GM12874 (cell line): ENCODE measurements around the gene PECR.

ENCODE experiments used
- TF ChIP-seq, protein P1 (sequence below): IDR thresholded peaks from 2 replicates; pipeline ENCODE4 v1.5.1; 2011; ENCODE audit warnings: low read depth, mild to moderate bottlenecking, control low read depth, low read length, moderate library complexity; ENCODE audit not compliant: insufficient read depth

PECR gene

DNA sequence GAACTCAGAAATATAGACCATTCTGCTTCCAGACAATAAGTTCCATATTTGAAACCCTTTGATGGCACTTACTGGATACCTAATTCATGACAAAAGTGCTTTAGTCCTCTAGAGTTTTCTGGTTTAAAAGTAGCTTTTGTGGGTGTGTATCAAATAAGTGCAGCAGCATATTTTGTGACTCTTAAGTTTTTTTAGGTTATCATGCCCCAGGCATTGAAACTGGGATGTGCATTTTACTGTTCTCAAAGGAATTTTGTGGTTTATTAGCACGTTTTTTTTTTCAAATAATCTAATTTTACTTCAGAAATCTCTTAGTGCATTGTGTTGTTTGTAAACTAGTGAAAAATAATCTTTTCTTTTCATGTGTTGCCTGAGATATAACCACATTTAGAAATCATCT is 29.0 kb upstream of the PECR start:
- TF ChIP-seq, protein P1, sequence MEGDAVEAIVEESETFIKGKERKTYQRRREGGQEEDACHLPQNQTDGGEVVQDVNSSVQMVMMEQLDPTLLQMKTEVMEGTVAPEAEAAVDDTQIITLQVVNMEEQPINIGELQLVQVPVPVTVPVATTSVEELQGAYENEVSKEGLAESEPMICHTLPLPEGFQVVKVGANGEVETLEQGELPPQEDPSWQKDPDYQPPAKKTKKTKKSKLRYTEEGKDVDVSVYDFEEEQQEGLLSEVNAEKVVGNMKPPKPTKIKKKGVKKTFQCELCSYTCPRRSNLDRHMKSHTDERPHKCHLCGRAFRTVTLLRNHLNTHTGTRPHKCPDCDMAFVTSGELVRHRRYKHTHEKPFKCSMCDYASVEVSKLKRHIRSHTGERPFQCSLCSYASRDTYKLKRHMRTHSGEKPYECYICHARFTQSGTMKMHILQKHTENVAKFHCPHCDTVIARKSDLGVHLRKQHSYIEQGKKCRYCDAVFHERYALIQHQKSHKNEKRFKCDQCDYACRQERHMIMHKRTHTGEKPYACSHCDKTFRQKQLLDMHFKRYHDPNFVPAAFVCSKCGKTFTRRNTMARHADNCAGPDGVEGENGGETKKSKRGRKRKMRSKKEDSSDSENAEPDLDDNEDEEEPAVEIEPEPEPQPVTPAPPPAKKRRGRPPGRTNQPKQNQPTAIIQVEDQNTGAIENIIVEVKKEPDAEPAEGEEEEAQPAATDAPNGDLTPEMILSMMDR = no peak

DNA sequence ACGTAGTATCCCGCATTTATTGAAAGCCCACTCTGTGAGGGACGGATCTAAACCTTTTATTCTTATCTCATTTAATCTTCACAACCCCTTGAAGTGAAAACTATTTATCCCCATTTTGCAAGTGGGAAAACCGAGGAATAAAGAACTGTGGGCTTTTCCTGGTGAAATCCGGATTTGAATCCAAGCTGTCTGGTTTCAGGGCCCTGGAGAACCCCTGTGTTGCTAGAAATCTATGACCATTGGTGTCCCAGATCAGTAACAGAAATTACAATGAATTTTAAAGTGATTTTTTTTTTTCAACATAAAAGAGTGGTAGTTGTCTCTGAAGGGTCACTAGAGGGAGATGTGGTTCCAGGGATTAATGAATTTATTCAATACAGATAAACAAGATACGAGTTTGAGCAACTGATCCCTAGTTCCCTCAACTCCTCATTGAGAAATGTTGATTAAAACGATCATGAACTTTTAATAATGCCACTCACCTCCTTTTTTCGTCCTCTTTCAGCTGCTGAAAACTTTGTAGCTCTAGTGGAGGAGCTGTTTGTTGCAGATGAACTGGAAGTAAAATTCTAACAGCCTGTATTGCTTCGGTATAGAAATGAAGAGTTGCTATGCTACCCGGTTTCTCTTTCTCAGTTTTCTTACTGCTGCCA is 28.5 kb upstream of the PECR start:
- TF ChIP-seq, protein P1 = 0 out of 2 replicates have a peak, but pooled peaks have one; percentile 26

DNA sequence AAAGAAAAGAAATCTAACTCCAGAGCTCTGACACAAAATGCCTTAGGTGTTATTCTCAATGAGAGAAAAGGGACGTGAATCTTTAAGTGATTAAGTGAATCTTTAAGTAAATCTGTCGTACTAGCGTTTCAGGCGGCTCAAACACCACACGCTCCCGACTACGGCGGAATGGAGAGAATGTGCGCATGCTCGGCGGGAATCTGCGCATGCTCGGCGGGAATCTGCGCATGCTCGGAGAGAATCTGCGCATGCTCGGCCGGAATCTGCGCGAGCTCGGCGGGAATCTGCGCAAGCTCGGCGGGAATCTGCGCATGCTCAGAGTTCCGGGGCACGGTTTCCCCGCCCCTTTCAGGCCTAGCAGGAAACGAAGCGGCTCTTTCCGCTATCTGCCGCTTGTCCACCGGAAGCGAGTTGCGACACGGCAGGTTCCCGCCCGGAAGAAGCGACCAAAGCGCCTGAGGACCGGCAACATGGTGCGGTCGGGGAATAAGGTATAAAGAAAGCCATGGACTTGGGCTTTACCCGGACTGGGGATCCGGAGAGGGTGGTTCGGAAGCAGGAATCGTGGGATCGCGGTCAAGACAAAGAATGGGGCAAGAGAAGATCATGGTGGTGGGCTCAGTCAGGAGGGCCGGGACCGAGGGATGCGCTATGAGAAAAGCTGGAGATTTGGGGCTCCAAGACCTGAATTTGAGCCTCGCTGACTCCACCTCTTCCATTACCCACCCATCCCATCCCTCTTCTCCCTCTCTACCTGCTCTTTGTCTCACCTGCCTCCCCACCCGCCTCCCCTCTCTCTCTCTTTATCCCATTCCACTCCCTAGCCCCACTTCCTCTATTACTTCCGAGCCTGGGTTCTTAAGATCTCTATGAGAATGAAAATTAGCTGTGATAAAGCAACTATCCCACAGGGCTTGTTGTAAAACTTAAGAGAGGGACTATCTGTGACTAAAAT is 27.6 kb upstream of the PECR start, which contains the start of gene XRCC5:
XRCC5 (plus strand) TSS at position 382 of the 955 bp plus-strand sequence; CDS start at position 471, 89 bp downstream.
- TF ChIP-seq, protein P1 = no peak

DNA sequence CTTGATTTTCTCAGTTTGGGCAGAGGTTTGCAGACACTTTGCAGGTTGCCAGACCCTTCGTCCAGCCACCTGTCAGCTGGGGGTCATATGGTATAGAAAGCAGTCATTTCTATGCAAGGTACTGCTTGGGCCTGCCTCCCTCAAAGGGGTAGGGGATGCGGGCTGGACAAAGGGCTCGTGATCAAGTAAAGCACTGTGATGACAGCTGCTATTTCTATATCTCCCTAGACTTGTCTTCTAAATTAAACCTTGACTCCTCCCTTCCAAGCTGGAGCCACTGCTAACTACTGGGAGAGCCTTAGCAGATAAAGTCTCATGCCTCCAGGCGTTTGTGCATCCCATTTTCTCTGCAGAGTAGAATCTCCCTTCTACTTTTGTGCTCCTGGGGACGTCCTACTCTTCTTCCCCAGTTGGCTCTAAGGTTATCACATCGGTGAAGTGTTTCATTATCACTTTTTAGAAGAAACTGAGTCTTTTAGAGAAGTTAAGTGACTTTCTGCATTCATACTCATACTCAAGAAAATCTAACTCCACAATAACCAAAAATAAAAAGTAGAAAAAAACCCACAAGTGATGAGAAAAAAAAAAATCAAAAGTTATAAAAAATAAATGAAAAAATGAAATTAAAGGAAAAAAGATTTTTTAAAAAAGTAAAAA is 26.8 kb upstream of the PECR start:
- TF ChIP-seq, protein P1 = no peak

DNA sequence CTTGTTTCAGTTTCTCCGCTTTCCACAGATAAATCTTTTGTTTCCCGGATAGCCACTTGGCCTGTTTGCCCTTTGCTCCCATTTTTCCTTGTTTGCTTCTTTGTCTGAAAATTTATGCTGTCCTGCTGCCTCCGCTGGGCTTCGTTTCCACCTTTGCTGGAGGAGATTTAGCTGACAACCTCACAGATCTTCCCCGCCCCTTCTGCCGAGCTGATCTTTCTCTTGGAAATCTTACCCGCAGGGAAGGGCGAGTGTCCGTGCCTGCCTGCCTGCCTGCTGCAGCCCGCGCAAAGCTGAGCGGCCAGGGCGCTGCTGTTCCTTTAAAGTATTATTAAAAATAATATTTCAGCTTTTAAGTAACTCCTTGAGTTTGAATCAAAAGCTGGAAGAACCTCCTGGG is 26.2 kb upstream of the PECR start:
- TF ChIP-seq, protein P1 = no peak

DNA sequence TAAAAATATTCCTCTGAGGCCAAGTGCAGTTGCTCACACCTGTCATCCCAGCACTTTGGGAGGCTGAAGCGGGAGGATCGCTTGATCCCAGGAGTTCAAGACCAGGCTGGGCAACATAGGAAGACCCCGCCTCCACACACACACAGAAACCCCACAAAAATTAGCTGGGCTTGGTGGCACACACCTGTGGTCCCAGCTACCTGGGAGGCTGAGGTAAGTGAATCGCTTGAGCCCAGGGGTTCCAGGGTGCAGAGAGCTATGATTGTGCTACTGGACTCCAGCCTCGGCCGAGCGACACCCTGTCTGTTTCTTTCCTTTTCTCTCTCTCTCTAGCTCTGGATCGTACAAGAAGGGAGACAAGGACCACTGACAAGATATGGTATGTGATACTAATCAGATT is 25.7 kb upstream of the PECR start:
- TF ChIP-seq, protein P1 = no peak

DNA sequence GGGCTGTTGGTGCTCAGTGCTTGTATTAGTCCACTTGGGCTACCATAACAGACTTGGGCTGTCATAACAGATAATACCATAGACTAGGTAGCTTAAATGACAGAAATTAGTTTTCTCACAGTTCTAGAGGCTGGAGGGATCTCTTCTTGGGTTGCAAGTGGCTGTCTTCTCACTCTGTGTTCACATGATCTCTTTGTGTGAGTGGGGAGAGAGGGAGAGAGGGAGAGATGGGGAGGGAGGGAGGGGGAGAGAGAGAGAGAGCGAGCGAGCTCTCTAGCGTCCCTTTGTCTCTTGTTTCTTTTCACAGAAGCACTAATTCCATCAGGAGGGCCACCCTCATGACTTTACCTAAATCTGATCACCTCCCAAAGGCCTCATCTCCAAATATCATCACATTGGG is 23.1 kb upstream of the PECR start:
- TF ChIP-seq, protein P1 = no peak
